ENCODE measurements around the gene PPIP5K2. TPM values are rescaled to one million over a fixed set of nuclear protein-coding genes. Genes with fewer than 3 reads are reported as not detected.

The PPIP5K2 gene
- total RNA-seq, 4 donors from 2014 or later, result 40.1 to 60.8 (median 57.7) TPM

- Histone ChIP-seq H3K4me1 (peaks cover 7 to 14% of the 10 kb centered on the region in 2 donors), H3K36me3 (no peaks in the 10 kb centered on the region), H3K27me3 (no peaks in the 10 kb centered on the region), H3K27ac (no peak overlapping the region), H3K9me3 (no peaks in the 10 kb centered on the region), H3K4me3 (replicated peaks in 1 of 3) (no peak overlapping the region)
- no peak for TF ChIP-seq POLR2A (IDR thresholded peaks at IDR 0.05)
- no peak for TF ChIP-seq CTCF (IDR thresholded peaks at IDR 0.05)
- 67 to 71% methylated on average over 2 of the region's 2 CpGs for WGBS, 2 donors
- intact Hi-C loops (cut with DNase I), result no loop called here
- no peak for DNase-seq
Observed at GRCh38 chr5:103208460-103208859, 88.4 kb downstream of the PPIP5K2 start.

GRCh38 chr5:103209065-103209464, 89.0 kb downstream of the PPIP5K2 start:
- H3K4me3 ChIP-seq (replicated peaks in 1 of 3), result no peak overlapping the region
- intact Hi-C loops (cut with DNase I), result no loop called here
- H3K27ac ChIP-seq, result no peak overlapping the region
- TF ChIP-seq POLR2A (IDR thresholded peaks at IDR 0.05) (no peak), CTCF (IDR thresholded peaks at IDR 0.05) (no peak)
- no peaks in the 10 kb centered on the region for H3K27me3 ChIP-seq
- DNase-seq, result no peak
- no peaks in the 10 kb centered on the region for H3K9me3 ChIP-seq
- peaks cover 7 to 14% of the 10 kb centered on the region in 2 donors for H3K4me1 ChIP-seq
- H3K36me3 ChIP-seq, result no peaks in the 10 kb centered on the region

GRCh38 chr5:103210952-103211351, 90.9 kb downstream of the PPIP5K2 start:
- Histone ChIP-seq H3K9me3 (no peaks in the 10 kb centered on the region), H3K27ac (no peak overlapping the region), H3K27me3 (no peaks in the 10 kb centered on the region), H3K4me1 (peaks cover 7 to 15% of the 10 kb centered on the region in 2 donors), H3K4me3 (replicated peaks in 1 of 3) (no peak overlapping the region), H3K36me3 (no peaks in the 10 kb centered on the region)
- TF ChIP-seq POLR2A (IDR thresholded peaks at IDR 0.05) (no peak), CTCF (IDR thresholded peaks at IDR 0.05) (no peak)
- intact Hi-C loops (cut with DNase I), result no loop called here
- DNase-seq, result no peak
- WGBS, 2 donors, result 93 to 96% methylated on average over 2 of the region's 2 CpGs

- peaks cover 7 to 14% of the 10 kb centered on the region in 2 donors for H3K4me1 ChIP-seq
- no peak overlapping the region for H3K27ac ChIP-seq
- no peak for TF ChIP-seq POLR2A (IDR thresholded peaks at IDR 0.05)
- TF ChIP-seq CTCF (IDR thresholded peaks at IDR 0.05), result no peak
- 79 to 83% methylated on average over 2 of the region's 2 CpGs for WGBS, 2 donors
- no peak for DNase-seq
- no peaks in the 10 kb centered on the region for H3K9me3 ChIP-seq
- intact Hi-C loops (cut with DNase I), result no loop called here
- no peak overlapping the region for H3K4me3 ChIP-seq (replicated peaks in 1 of 3)
- no peaks in the 10 kb centered on the region for H3K27me3 ChIP-seq
- no peaks in the 10 kb centered on the region for H3K36me3 ChIP-seq
Observed at GRCh38 chr5:103211576-103212561, 91.8 kb downstream of the PPIP5K2 start.

- Histone ChIP-seq H3K4me3 (replicated peaks in 1 of 3) (no peak overlapping the region), H3K27me3 (no peaks in the 10 kb centered on the region), H3K27ac (no peak overlapping the region), H3K4me1 (peaks cover 0 to 28% of the 10 kb centered on the region in 2 donors), H3K36me3 (no peaks in the 10 kb centered on the region), H3K9me3 (no peaks in the 10 kb centered on the region)
- no peak for DNase-seq
- 31 to 37% methylated on average over 2 of the region's 2 CpGs for WGBS, 2 donors
- intact Hi-C loops (cut with DNase I), result no loop called here
- TF ChIP-seq POLR2A (IDR thresholded peaks at IDR 0.05) (no peak), CTCF (IDR thresholded peaks at IDR 0.05) (no peak)
Observed at GRCh38 chr5:103216137-103216536, 96.0 kb downstream of the PPIP5K2 start.

Measured in thyroid gland (tissue), 4 donors.